ENCODE results near the gene TNFRSF12A. TPM values are rescaled to one million over a fixed set of nuclear protein-coding genes. Genes with fewer than 3 reads are reported as not detected.
"Not testable (repeated sequence)": the region's sequence is repeated elsewhere in the genome, so short reads cannot be mapped to it uniquely, and the experiment has no call there.

The TNFRSF12A gene
- total RNA-seq, 1 donor = 8.2 TPM

DNA sequence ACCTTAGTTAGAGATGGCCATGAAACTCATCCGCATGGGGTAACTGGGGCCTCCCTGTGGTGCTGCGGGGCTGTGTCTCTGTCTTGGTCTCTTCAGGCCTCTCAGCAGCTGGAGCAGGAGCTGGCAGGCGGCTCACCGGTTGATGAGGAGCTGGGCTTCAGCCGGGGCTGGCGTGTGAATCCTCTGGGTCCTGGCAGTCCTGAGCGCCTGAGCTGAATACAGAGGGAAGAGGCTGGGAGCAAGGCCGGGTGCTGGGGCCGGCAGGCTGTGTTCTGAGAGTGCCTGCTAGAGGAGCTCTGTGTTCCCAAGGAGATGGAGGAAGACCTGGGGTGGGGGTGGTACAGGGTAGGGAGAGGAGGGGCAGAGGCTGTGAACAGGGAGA, 35.6 kb downstream of the TNFRSF12A start:
- not testable (repeated sequence) for H3K27me3 ChIP-seq (ENCODE audit: insufficient read depth, low read length); H3K4me3 ChIP-seq (ENCODE audit: low read length); H3K9me3 ChIP-seq (ENCODE audit: low read depth, low read length)
- H3K4me1 ChIP-seq (ENCODE audit: insufficient read depth, low read length) = peaks cover 83% of the 10 kb centered on the region

GRCh38 chr16:3056336-3057180, 36.4 kb downstream of the TNFRSF12A start:
- Histone ChIP-seq H3K27me3 (ENCODE audit: insufficient read depth, low read length) (no peaks in the 10 kb centered on the region), H3K4me1 (ENCODE audit: insufficient read depth, low read length) (peaks cover 77% of the 10 kb centered on the region), H3K9me3 (ENCODE audit: low read depth, low read length) (no peaks in the 10 kb centered on the region), H3K4me3 (ENCODE audit: low read length) (no peak overlapping the region)

GRCh38 chr16:3057181-3058138, 37.3 kb downstream of the TNFRSF12A start:
- Histone ChIP-seq H3K9me3 (ENCODE audit: low read depth, low read length) (no peaks in the 10 kb centered on the region), H3K4me1 (ENCODE audit: insufficient read depth, low read length) (peaks cover 77% of the 10 kb centered on the region), H3K4me3 (ENCODE audit: low read length) (no peak overlapping the region), H3K27me3 (ENCODE audit: insufficient read depth, low read length) (no peaks in the 10 kb centered on the region)

DNA sequence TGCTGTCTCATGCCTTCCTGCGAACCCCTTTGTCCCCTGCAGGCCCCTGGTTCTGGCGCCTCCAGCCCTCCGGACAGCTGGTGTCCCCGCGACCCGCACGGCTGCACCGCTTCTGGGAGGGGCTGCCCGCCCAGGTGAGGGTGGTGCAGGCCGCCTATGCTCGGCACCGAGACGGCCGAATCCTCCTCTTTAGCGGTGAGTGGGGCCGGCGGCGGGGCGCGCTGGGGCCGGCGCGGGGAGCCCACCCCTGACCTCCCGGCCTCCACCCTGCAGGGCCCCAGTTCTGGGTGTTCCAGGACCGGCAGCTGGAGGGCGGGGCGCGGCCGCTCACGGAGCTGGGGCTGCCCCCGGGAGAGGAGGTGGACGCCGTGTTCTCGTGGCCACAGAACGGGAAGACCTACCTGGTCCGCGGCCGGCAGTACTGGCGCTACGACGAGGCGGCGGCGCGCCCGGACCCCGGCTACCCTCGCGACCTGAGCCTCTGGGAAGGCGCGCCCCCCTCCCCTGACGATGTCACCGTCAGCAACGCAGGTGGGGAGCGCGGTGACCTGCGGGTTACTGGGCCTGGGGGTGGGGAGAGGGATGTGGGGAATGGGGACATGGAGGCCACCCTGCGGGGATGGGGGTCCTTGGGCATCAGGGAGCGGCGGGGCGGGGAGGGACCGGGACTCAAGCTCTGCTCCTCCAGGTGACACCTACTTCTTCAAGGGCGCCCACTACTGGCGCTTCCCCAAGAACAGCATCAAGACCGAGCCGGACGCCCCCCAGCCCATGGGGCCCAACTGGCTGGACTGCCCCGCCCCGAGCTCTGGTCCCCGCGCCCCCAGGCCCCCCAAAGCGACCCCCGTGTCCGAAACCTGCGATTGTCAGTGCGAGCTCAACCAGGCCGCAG, 38.2 kb downstream of the TNFRSF12A start:
- peaks cover 77% of the 10 kb centered on the region for H3K4me1 ChIP-seq (ENCODE audit: insufficient read depth, low read length)
- no peaks in the 10 kb centered on the region for H3K9me3 ChIP-seq (ENCODE audit: low read depth, low read length)
- no peaks in the 10 kb centered on the region for H3K27me3 ChIP-seq (ENCODE audit: insufficient read depth, low read length)
- peak overlapping the region; percentile 66 for H3K4me3 ChIP-seq (ENCODE audit: low read length)

GRCh38 chr16:3059041-3059722, 39.0 kb downstream of the TNFRSF12A start:
- Histone ChIP-seq H3K9me3 (ENCODE audit: low read depth, low read length) (no peaks in the 10 kb centered on the region), H3K4me3 (ENCODE audit: low read length) (peak overlapping the region; percentile 66), H3K4me1 (ENCODE audit: insufficient read depth, low read length) (peaks cover 72% of the 10 kb centered on the region), H3K27me3 (ENCODE audit: insufficient read depth, low read length) (no peaks in the 10 kb centered on the region)

GRCh38 chr16:3059723-3060242, 39.6 kb downstream of the TNFRSF12A start:
- Histone ChIP-seq H3K9me3 (ENCODE audit: low read depth, low read length) (no peaks in the 10 kb centered on the region), H3K4me3 (ENCODE audit: low read length) (peak overlapping the region; percentile 66), H3K4me1 (ENCODE audit: insufficient read depth, low read length) (peaks cover 72% of the 10 kb centered on the region), H3K27me3 (ENCODE audit: insufficient read depth, low read length) (no peaks in the 10 kb centered on the region)

DNA sequence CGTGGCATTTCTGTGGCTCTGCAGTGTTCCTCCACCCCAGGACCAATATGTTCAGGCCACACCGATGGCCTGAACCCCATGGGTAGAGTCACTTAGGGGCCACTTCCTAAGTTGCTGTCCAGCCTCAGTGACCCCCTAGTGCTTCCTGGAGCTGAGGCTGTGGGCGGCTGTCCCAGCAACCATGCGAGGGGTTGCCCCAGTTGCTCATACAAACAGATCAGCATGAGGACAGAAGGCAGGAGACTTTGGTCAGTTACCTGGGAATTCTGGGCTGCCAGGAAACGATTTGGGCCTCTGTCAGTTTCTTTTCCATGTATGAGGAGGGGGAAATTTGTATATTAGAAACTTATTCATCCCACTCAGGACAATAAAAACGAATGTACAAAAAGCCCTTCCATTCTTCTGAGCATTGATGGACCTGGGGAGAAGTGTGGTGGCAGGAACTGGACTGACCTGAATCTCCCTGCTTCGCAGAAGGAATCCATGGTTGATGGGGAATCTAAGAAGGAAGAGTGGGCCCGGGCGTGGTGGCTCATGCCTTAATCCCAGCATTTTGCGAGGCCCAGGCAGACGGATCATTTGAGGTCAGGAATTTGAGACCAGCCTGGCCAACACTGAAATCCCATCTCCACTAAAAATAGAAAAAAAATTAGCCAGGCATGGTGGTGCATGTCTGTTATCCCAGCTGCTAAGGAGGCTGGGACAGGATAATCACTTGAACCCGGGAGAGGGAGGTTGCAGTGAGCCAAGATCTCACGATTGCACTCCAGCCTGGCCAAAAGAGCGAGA, 40.4 kb downstream of the TNFRSF12A start:
- H3K9me3 ChIP-seq (ENCODE audit: low read depth, low read length) = no peaks in the 10 kb centered on the region
- peaks cover 64% of the 10 kb centered on the region for H3K4me1 ChIP-seq (ENCODE audit: insufficient read depth, low read length)
- no peaks in the 10 kb centered on the region for H3K27me3 ChIP-seq (ENCODE audit: insufficient read depth, low read length)
- H3K4me3 ChIP-seq (ENCODE audit: low read length) = no peak overlapping the region

DNA sequence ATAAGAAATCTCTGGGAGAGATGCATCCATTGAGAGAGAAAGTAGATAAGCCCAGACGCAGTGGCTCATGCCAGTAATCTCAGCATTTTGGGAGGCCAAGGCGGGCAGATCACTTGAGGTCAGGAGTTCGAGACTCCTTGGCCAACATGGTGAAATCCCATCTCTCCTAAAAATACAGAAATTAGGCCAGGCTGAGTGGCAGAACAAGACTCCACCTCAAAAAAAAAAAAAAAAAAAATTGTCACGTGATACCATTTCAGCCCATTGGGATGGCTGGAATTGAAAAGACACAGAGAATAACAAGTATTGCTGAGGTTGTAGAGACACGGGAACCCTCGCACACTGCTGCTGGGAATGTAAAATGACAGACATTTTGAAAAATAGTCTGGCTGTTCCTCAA, 42.4 kb downstream of the TNFRSF12A start:
- Histone ChIP-seq H3K4me3 (ENCODE audit: low read length) (no peak overlapping the region), H3K27me3 (ENCODE audit: insufficient read depth, low read length) (no peaks in the 10 kb centered on the region), H3K9me3 (ENCODE audit: low read depth, low read length) (no peaks in the 10 kb centered on the region), H3K4me1 (ENCODE audit: insufficient read depth, low read length) (peaks cover 45% of the 10 kb centered on the region)

- no peak overlapping the region for H3K4me3 ChIP-seq (ENCODE audit: low read length)
- H3K9me3 ChIP-seq (ENCODE audit: low read depth, low read length) = no peaks in the 10 kb centered on the region
- H3K27me3 ChIP-seq (ENCODE audit: insufficient read depth, low read length) = no peaks in the 10 kb centered on the region
- H3K4me1 ChIP-seq (ENCODE audit: insufficient read depth, low read length) = peaks cover 45% of the 10 kb centered on the region
Measured at GRCh38 chr16:3063625-3064386, 43.6 kb downstream of the TNFRSF12A start.

DNA sequence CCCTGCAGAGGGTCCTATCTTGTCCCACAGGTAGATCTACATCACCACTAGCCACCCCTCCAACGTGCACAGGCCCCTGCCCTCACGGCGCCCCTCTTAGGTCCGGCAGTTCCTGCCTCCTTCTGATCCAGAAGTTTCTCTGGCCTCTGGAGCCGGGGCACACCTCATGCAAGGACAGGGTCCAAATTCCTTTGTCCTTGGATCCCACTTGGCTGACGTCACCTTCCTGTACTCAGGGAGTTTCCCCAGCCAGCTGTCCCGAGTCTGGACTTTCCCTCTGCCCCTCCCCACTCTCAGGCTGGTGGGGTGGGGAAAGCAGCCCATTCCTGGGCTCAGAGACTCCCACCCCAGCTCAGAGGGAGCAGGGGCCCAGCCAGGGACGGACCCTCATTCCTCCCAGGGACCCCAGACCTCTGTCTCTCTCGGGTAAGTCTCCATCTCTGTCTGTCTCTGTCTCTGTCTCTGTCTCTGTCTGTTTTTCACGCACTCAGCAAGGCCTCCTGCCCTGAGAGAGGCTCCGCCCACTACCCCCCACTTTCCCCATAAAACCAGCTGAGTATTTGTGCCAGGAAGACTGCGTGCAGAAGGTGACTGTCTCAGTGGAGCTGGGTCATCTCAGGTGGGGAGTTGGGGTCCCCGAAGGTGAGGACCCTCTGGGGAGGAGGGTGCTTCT, 45.0 kb downstream of the TNFRSF12A start, which contains the start of gene IL32:
IL32 (plus strand) TSS at position 572 of the 673 bp plus-strand sequence. CDS start 172 bp downstream, outside the sequence.
- Histone ChIP-seq H3K4me3 (ENCODE audit: low read length) (peak within 1 kb of the TSS; percentile 60), H3K27me3 (ENCODE audit: insufficient read depth, low read length) (no peaks in the 10 kb centered on the region), H3K9me3 (ENCODE audit: low read depth, low read length) (no peaks in the 10 kb centered on the region), H3K4me1 (ENCODE audit: insufficient read depth, low read length) (peaks cover 48% of the 10 kb centered on the region)

GRCh38 chr16:3065742-3066439, 45.7 kb downstream of the TNFRSF12A start:
- Histone ChIP-seq H3K4me3 (ENCODE audit: low read length) (peak overlapping the region; percentile 60), H3K9me3 (ENCODE audit: low read depth, low read length) (no peaks in the 10 kb centered on the region), H3K27me3 (ENCODE audit: insufficient read depth, low read length) (no peaks in the 10 kb centered on the region), H3K4me1 (ENCODE audit: insufficient read depth, low read length) (peaks cover 53% of the 10 kb centered on the region)

DNA sequence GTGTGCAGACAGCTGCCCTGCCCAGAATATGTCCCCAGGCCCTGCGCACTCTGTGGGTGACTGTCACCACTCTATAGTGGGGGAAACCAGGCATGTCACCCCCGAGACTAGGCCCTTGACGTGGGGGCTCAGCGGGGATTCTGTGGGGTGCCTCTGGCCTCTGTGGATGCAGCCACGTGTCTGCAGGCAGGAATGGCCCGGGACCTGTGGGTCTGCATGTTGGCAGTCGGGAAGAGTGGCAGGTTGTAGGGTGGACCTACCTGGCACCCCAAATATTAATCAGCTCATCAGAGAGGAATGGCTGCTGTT, 46.2 kb downstream of the TNFRSF12A start:
- Histone ChIP-seq H3K4me3 (ENCODE audit: low read length) (peak overlapping the region; percentile 60), H3K9me3 (ENCODE audit: low read depth, low read length) (no peaks in the 10 kb centered on the region), H3K27me3 (ENCODE audit: insufficient read depth, low read length) (no peaks in the 10 kb centered on the region), H3K4me1 (ENCODE audit: insufficient read depth, low read length) (peaks cover 57% of the 10 kb centered on the region)

All from mononuclear cell (primary cell).